GM18526 (cell line): Measurements from ENCODE around the gene FKBP11.
A peak's percentile ranks its signal among the peaks of the same experiment; 100 is the strongest.

ENCODE experiments used
- POLR2A ChIP-seq: IDR thresholded peaks from 3 replicates; pipeline ENCODE4 v1.6.1; 2011; ENCODE audit not compliant: insufficient read length; ENCODE audit errors: extremely low read depth

The FKBP11 gene

DNA sequence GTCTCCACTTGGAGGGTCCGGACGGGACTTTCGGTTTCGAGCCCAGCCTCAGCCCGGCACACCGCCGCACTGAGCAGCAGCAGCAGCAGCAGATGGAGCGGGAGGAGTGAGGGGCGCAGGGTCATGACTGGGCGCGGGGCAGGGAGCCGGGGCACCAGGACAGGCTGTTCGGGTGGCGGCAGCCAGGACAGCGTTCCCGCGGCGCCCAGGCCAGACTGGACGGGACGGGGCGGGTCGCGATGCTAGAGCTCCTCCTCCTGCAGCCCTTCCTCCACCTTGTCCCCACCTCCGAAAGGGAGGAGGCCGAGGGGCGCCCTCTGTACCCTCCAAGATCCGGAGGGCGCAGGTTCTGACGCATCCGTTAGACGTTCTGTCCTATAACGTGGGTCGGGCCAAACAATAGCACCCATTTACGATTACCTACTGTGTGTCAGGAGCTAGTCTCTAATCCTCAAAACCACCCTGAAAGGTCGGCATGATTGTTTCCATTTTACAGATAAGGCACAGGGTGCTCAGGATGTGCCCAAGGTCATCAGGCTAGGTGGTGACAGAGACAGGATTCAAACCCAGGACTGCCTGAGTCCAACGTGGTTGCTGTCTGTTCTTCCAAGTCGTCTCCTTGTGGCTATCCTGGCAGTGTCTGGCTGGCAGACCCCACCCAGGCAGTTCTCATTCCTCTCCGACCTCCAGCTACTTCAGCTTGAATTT, at the start of gene FKBP11:
FKBP11 (minus strand) TSS at position 189 of the 708 bp plus-strand sequence; CDS start at position 125, 64 bp downstream.
- TF ChIP-seq POLR2A = peak; percentile 63

DNA sequence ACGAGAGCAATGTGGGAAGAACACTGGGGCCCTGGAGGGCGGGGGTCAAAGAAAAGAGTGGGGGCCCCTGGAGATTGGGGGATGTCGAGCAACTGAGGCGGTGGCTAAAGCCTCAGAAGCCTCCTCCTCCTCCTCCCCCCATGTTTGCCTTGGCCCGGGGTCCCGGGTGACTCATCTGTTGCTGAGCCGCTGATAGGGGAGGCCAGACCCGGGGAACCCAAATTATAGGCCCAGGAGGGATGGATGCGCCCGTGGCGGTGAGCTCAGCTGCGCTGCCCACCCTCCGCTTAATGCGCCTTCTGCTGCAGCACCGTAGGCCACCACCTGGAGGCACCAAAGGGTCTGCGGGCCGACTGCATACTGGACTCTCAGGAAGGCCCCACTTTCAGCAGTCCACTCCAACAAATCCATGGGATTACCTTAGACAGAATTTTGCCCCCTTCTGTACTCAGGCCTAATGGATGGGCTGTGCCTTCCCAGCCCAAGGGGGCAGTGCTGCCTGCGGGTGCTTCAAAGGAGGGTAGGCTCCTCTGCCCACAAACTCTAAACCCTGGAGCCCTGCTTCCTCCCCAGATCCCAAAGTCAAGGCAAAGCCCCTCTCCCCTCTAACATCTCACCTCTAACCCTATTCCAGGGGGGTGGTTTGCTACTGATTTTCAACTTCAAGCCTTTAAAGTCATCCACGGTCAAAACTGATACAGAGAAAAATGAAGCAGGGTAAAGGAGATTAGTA, 48.8 kb upstream of the FKBP11 start:
- no peak for TF ChIP-seq POLR2A

DNA sequence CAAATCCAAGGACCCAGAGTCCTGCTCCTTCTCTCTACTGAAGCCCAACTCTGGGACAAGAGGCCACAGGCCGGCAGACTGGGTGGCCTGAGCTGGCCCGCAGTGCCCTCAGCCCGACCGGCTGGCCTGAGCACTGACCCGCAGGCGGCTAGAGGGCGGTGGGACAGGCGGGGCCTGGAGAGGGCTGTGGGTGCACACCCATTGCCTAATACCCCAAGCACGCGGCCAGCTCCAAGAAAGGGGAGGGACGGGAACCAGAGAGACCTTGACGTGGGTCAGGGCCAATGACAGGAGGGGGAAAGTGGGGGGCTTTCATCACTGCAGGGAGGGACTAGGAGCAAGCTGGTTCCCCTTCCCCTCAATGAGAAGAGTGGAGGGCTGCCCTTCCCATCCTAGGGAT, 48.2 kb upstream of the FKBP11 start:
- no peak for TF ChIP-seq POLR2A

DNA sequence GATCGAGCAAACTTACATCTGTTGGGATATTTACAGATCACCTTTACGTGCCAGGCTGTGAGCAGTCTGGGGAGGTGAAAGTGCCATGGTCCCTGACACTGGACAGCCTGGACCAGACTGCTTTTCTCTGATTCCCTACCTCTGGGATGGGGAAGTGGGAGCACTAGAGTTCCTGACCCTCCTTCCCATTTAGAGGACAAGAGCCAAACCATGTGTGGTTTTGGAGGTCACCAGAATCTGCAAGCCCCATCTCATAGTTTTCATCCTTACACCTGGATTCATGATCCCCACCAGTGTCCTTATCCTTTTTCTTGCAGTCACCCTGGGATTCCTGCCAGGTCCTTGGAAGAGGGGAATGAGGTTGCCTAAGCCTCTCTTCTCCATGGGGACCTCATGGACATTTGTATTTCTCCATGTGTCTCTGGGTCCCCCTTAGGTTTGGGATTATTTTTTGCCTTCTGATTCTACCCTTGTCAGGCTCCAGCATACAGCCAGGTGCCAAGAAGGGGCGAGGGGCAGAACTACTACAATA, 47.7 kb upstream of the FKBP11 start:
- TF ChIP-seq POLR2A = no peak

DNA sequence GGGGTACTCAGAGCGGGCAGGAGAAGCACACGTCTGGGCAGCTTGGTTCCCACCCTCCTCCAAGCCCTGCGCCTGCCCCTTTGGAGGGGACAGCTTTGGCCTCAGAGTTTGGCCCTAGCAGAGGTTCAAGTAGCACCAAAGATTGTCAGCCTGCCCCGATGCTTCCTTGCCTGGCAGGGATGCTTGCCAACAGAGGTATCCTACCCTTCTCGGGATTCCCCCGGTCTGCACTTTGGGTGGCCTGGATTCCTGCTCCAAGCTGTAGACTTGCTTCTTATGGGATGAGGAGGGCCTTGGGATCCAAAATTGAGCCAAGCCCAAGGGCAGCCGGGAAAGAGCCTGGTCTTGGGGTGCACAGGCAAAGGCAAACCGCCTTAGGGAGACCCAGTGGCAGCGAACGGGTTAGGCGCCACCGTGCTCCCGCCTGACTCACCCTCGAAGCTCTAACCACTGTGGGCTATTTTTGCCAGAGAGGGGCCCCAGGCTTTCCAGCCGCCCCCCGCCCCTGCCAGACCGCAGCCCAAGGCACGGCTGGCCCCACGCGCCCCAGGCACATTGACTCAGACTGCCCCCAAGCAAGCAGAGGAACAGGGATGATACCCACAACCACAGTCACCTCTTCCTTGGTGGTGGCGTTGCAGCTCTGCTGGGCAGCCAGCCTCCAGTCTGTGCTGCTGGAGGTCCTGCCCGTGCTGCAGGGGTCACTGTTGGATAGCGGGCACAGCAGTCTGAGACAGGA, 47.1 kb upstream of the FKBP11 start:
- no peak for TF ChIP-seq POLR2A

DNA sequence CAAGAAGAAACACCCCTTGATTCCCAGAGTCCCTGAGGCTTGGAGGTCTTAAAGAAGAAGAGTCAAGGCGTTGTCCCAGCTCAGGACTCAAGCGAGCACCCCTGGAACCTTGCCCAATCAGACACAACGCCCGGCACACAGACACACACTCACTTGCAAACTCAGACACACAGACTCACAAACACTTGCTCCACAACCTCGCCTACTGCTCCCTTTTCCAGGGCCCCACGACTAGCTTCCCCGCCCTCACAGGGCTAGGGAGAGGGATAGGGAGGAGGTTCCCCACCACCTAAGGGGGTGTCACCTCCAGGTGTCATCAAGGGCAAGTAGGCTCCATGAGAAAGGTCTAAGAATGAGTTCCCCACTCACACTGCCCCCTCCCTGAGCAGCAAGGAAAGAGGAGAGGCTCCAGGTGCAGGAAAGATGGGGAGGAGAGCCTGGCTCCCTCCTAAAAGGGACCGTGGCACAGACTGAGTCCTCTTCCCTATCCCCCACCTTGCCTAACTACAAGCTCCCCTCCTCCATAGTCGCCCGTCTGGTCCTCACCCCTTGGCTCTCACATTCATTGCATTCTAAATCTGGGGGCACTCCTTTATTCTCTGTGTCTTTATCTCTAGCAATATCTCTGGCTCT, 45.5 kb upstream of the FKBP11 start:
- no peak for TF ChIP-seq POLR2A

DNA sequence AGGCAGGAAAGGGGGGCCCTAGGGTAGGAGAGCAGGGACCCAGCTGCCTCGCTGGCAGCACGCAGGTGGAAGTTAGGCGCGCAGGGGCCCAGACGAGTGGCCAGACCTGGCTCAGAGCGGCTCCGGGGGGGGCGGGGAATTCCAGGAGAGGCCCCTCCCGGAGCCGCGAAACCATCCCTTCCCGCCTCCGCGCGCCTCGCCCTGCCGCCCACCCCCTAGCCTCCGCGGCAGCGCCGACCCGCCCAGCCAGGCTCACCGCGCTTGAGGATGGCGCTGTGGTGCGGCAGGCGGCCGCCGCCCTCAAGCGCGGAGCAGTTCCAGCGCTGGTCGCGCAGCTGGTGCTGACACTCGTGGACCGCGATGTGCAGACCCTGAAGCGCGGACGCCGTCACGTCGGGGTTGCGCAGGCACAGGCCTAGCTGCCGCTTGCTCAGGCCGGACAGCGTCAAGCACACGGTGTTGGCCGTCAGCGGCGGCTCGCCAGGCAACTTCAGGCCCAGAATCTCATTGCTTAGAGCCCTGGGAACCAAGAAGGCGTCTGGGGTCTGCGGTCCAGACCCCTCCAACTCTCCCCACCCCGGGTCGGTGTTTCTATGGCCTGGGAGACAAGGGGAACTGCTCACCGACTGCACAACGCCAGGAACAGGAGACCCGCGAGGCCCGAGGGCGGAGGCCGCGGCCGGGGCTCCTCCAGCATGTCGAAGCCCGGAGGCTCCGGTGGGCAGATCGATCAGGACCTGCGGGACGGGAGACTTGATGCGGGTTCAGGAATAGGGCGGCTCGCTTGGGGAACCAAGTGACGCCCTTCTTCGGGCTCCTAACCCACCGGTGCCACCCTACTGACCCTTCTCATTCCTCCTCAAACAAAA, 44.8 kb upstream of the FKBP11 start:
- TF ChIP-seq POLR2A = no peak

DNA sequence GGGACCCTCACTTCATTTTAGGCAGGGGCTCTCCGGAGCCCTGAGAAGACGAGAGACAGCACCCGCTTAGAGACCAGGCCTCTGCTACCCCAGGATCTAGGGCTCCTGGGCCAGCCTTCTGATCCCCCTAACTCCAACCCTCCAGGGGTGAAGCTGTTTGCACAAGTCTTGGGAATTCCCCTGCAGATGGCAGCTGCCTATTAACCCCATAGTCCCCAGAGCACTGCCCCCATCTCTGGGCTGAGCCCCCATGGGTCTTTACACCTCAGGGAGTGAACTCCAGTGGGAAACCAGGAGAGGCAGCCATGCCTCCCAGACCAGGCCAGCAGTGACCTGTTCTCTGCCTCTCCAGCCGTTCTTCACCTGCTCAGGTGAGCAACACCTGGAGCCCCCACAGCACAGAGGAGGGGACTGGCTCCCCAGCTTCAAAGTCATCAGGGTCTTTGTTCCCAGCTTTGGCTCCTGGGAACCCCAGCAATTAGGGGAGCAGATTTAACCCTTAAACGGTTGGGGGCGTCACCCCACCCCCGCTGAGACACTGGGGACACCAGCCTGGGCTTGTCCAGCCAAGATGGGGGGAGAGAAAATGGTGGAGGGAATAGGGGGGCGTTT, 44.0 kb upstream of the FKBP11 start:
- no peak for TF ChIP-seq POLR2A

DNA sequence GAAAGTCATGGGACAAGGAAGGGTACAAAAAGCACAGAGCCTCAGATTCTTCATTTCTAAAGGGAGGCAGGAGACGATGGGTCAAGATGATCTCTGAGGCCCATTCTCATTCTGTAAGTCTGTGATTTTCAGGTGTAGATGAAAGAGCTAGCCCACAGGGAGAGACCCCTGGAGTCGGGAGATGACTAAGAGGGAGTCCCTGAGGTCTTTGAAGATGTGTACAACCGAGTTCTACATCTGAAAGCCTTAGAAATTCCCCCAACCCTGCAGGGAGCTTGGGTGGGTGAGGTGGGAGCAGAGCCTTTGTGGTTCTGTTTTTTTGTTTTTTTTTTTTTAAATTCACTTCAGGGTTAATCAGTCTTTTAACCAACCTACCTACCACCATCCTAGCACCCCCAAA, 43.2 kb upstream of the FKBP11 start:
- TF ChIP-seq POLR2A = no peak

DNA sequence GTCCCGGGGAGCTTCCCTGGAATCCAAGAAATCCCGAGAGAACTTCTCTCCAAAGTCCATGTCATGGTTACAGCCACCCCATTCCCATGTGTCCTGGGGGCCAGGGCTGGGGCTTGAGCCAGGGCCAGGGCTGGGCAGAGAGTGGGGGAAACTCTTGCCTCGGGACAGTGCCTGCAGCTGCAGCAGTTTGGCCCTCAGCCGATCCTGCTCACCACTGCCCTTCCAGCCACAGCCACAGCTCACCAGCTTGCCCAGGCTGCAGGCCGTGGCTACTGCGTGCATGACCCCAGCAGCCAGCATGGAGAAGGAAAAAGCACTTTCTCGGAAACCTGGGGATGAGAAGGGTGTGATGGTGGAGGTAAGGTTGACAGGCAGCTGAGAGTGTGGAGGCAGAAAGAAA, 42.7 kb upstream of the FKBP11 start:
- no peak for TF ChIP-seq POLR2A

DNA sequence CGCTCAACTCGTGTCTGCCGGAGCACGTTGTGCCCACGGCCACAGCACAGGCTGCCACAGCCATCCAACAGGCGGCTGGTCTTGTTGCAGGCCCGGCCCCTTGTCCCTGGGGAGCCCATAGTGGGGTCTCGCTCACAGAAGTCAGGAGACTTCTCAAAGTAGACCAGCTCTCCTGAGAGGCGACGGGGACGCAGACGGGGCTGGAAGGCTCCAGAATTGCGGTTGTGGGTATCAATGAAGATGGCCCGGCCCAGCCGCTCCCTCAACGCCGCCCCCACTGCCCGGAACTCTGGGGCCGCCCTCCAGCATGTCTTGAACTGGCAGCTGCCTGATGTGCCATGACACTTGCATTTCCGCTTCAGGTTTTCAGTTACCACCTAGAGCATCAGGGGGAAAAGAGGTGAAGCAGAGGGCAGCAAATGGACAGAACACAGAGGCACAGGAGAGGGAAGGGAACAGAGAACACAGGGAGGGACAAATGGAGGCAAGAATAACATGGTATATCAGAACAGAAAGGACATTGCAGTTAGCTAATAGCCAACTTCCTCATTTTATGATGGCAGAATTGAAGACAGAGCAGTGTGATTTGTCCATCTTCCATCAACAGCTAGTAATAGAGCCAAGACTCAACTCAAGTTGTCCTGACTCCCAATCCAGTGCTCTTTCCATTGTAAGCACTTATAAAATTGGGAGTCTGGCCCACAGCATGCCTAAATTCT, 41.0 kb upstream of the FKBP11 start:
- no peak for TF ChIP-seq POLR2A

DNA sequence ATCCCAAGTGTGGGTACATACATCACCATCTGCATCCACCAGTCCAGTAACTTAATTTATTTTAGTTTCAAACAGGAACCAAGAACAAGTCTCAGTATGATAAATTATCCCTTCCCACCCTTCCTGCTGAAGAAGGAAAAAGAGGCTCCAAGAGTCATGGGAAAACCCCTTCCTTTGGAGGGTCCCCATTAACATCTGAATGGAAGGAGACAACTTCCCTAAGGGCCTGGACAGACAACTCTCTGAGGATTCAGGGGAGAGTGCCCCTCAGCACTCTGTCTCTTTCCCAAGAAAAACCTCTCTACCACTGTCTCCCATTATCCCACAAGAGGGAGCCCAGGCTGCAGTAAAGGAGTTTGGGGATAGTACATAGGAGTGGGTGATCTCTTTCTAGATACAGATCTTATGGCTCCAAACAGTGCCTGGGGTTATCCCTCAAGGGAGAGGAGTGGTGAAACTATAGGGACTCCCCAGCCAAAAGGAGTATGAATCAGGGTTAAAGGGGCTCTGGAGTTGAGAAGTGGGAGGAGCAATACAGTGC, 40.1 kb upstream of the FKBP11 start:
- TF ChIP-seq POLR2A = no peak

DNA sequence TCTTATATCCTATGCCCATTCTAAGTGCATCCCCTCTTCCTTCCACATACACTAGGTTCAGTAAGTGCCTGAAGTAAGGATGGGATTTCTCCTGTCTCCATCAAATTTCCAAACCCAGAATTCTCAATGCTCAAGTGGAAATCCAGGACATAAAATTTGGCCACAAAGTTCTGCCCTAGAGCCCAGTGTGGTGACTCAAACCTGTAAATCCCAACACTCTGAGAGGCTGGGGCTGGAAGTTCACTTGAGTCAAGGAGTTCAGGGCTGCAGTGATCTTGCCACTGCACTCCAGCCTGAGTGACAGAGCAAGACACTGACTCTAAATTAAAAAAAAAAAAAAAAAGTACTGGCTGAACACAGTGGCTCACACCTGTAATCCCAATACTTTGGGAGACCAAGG, 36.5 kb upstream of the FKBP11 start:
- no peak for TF ChIP-seq POLR2A
